Measurements from ENCODE around the gene HDHD5.

DNA sequence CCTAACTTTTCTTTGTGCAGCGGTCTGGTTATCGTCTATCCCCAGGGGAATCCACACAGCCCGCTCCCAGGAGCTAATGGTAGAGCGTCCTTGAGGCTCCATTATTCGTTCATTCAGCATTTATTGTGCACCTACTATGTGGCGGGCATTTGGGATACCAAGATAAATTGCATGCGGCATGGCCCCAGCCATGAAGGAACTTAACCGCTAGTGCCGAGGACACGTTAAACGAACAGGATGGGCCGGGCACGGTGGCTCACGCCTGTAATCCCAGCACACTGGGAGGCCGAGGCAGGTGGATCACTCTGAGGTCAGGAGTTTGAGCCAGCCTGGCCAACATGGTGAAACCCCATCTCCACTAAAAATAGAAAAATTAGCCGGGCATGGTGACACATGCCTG, 49.1 kb downstream of the HDHD5 start:
- no peak for TF ChIP-seq EZH2 (IDR thresholded peaks at IDR 0.05; ENCODE audit: insufficient read depth, low read length)
- TF ChIP-seq, protein P1, sequence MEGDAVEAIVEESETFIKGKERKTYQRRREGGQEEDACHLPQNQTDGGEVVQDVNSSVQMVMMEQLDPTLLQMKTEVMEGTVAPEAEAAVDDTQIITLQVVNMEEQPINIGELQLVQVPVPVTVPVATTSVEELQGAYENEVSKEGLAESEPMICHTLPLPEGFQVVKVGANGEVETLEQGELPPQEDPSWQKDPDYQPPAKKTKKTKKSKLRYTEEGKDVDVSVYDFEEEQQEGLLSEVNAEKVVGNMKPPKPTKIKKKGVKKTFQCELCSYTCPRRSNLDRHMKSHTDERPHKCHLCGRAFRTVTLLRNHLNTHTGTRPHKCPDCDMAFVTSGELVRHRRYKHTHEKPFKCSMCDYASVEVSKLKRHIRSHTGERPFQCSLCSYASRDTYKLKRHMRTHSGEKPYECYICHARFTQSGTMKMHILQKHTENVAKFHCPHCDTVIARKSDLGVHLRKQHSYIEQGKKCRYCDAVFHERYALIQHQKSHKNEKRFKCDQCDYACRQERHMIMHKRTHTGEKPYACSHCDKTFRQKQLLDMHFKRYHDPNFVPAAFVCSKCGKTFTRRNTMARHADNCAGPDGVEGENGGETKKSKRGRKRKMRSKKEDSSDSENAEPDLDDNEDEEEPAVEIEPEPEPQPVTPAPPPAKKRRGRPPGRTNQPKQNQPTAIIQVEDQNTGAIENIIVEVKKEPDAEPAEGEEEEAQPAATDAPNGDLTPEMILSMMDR (IDR thresholded peaks at IDR 0.05; ENCODE audit: insufficient read depth, low read depth, low read length) = no peak
